ENCODE data around the gene ROBO1.

GRCh38 chr3:79729096-79729495 lies 38.7 kb downstream of the ROBO1 start:
- TF ChIP-seq CTCF (IDR thresholded peaks at IDR 0.05) (no peak), POLR2AphosphoS5 (IDR thresholded peaks at IDR 0.05; ENCODE audit: insufficient read depth in 1 of 2, low read depth in 1 of 2) (no peak)

All from vagina (tissue), 2 donors.